ENCODE measurements around the gene SLC25A36.
"Not testable (repeated sequence)": the region's sequence is repeated elsewhere in the genome, so short reads cannot be mapped to it uniquely, and the experiment has no call there.

The SLC25A36 gene

GRCh38 chr3:140933109-140933508, 8.5 kb upstream of the SLC25A36 start:
- no peak for DNase-seq

GRCh38 chr3:140933552-140933951, 8.1 kb upstream of the SLC25A36 start:
- DNase-seq: no peak

GRCh38 chr3:140939305-140939704, 2.3 kb upstream of the SLC25A36 start:
- not testable (repeated sequence) for DNase-seq

DNA sequence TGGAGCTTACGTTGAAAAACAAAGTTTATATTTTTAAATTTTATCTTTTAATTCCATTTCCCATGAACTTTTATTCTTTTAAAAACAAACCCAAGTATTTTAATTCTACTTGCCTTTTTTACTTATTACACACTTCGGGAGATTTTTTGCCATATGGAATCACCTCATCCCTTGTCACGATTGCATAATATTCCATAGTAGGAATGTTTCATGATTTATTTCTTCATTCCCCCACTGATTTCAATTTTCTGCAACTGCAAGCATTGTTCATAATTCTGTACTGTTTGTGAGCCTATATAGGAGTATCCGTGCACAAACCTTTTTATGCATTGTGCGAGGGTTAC, 574 bp upstream of the SLC25A36 start:
- DNase-seq: no peak

DNA sequence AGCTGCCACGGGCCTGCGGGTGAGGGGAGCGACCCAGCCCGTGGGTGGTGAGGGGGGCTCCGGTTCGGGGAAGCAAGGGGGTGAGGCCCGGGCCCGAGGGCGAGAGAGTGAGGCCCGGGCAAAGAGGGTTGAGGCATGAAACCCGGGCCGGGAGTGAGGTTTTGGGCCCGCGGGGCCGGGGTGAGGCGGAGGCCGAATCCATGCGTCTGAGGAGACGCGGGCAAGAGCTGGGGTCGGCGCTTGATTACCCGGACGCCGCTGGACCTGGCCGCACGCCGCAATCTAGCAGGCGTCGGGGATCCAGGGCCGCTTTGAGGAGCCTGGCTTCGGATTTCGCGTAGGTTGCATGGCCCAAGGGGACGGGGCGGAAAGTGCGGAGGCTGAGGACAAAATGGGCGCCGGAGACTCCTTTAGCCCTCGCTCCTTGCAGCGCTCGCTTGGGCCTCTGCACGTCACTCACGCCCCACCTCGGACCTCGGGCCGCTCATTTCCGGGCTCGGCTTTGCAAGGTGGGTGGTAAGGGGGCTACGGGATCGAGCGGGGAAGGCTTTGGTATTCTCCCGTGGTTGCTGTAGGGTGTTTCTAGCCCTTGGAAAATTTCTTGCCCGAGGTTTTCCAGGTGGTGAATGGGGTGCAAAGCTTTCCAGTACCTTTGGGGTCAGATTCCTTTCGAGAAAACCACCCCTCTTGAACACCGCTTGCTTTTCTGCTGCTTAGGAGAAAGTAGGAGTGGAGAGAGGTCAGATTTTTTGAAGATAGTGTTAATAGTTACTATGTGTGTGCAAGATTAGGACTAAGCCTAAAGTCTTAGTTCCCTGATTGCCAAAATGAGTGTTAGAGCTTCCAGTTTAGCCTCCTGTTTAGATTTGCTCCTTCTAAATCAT, 827 bp downstream of the SLC25A36 start:
- DNase-seq: peak; percentile 86

GRCh38 chr3:140943781-140944552, 2.3 kb downstream of the SLC25A36 start:
- no peak for DNase-seq

- DNase-seq: no peak
Measured at GRCh38 chr3:140948460-140949249, 7.0 kb downstream of the SLC25A36 start.

DNA sequence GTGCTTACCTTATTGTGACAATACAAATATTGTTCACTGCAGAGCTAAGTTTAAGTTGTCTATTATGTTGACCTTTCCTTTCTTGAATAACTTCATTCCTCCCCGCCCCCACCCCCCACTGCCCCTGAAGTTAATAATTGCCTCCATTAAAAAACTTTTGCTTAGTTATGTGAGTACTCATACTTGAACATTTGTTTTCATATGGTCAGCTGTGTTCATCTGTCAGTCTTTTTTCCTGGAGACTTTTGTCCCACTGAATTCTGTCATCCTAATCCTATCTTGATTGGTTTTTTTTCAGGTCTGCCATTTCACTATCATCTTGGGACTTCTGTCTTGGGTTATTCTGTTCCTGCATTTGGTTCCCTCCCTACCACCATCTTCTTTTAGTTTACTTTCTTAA, 8.5 kb downstream of the SLC25A36 start:
- no peak for DNase-seq

DNA sequence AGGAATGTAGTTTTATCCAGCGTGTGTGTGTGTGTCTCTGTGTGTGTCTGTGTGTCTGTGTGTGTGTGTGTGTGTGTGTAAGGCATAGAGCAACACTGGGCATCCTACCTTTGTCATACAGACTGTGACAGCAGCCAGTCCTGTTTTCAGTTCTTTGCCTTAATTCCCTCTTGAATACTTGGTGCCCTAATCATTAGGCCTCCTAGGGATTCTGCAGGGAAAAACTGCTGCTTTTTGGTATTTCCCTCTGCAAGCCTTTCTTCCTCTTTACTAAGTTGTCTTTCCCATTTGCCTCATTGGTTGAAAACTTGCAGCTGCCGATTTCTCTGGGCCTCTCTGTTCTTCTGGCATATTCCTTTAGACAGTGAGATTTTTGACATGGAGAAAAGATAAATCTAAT, 9.2 kb downstream of the SLC25A36 start:
- no peak for DNase-seq

DNA sequence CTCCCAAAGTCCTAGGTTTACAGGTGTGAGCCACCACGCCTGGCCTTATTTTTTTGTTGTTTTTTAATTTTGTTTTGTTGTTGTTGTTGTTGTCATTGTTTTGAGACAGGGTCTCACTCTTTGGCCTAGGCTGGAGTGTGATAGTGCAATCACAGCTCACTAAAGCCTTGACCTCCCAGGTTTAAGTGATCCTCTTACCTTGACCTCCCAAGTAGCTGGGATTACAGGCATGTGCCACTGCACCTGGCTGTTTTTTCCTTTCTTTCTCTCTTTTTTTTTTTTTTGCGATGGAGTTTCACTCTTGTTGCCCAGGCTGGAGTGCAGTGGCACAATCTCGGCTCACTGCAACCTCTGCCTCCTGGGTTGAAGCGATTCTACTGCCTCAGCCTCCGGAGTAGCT, 10.1 kb downstream of the SLC25A36 start:
- not testable (repeated sequence) for DNase-seq

GRCh38 chr3:140953028-140953960, 11.7 kb downstream of the SLC25A36 start:
- DNase-seq: no peak

DNA sequence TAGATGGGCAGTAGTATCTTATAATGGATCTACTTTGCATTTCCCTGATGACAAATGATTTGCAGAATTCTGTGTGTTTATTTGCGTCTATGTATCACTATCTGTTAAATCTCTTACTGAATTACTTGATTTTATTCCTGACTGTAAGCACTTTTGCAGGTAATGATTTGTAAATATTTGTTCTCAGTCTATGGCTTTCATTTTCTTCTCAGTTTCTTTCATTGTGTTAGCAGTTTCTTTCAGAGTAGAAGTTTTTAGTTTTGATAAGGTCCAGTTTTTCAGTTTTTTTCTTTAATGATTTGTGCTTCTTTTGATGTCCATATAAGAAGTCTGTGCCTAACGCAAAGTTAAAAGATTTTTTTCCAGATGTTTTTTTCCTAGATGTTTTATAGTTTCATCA, 12.9 kb downstream of the SLC25A36 start:
- no peak for DNase-seq

- no peak for DNase-seq
Measured at GRCh38 chr3:140955645-140956044, 14.0 kb downstream of the SLC25A36 start.

GRCh38 chr3:140956058-140956835, 14.6 kb downstream of the SLC25A36 start:
- no peak for DNase-seq

- DNase-seq: no peak
Measured at GRCh38 chr3:140972833-140973232, 31.2 kb downstream of the SLC25A36 start.

GRCh38 chr3:140974900-140975299, 33.3 kb downstream of the SLC25A36 start:
- no peak for DNase-seq

DNA sequence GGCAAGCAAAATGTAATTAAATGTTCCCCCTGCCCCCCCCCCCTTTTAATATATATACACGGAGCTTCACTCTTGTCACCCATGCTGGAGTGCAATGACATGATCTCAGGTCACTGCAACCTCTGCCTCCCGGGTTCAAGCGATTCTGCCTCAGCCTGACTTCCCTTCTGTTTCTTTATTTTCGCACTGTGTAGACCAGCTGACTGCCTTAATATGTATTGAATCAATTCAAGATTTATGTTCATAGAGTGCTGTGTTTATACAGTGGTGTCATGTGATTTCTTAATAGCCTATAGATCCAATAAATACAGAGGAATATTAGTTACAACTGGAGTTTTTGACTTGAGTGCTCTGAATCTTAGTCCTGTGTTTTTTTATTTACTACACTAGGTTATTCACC, 39.0 kb downstream of the SLC25A36 start:
- DNase-seq: no peak

DNA sequence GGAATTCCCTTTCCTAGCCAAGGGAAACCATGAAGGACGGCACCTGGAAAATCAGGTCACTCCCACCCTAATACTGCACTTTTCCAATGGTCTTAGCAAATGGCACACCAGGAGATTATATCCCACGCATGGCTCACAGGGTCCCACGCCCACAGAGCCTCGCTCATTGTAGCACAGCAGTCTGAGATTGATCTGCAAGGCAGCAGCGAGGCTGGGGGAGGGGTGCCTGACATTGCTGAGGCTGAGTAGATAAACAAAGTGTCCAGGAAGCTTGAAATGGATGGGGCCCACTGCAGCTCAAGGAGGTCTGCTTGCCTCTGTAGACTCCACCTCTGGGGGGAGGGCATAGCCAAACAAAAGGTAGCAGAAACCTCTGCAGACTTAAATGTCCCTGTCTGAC, 46.2 kb downstream of the SLC25A36 start:
- not testable (repeated sequence) for DNase-seq

DNA sequence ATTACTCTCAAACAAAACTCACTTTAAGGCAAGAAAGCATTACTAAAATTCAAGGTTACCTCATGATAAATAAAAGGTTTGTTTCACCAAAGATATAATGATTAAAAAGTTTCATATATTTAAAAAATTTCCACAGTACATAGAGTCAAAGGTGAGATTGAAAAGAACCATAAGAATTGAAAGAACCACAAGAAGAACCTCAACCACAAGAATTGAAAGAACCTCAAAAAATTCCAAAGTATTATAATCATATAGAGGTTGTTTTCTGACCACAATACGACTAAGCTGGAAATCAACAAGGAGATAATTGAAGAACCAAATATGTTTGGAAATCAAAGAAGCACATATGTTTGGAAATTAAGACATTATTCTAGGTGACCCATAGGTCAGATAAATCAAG, 52.7 kb downstream of the SLC25A36 start:
- no peak for DNase-seq

- not testable (repeated sequence) for DNase-seq
Measured at GRCh38 chr3:140994861-140995260, 53.2 kb downstream of the SLC25A36 start.

DNA sequence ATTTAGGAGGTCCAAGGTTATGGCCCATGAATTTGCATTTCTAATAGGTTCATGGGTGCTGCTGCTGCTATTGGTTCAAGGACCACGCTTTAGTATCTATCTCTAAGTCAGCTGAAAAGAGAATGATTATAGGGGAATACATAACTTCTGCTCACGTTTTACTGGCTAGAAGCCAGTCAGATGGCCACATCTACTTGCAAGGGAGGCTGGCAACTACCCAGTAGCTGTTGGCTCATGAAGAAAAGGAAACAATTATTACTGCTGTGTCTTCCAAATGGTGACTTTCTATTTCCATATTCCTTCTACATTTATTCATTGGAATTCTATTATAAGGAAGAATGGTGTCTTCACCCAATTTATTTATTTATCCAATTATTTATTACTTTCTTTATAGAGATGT, 54.2 kb downstream of the SLC25A36 start:
- DNase-seq: no peak
